ENCODE measurements around the gene MACF1. TPM values are rescaled to one million over a fixed set of nuclear protein-coding genes. Genes with fewer than 3 reads are reported as not detected.
"Not testable (repeated sequence)": the region's sequence is repeated elsewhere in the genome, so short reads cannot be mapped to it uniquely, and the experiment has no call there.

Gene MACF1
- total RNA-seq, 1 donor = 554 TPM

GRCh38 chr1:39507230-39507928 lies 302.9 kb downstream of the MACF1 start:
- TF ChIP-seq, protein P1, sequence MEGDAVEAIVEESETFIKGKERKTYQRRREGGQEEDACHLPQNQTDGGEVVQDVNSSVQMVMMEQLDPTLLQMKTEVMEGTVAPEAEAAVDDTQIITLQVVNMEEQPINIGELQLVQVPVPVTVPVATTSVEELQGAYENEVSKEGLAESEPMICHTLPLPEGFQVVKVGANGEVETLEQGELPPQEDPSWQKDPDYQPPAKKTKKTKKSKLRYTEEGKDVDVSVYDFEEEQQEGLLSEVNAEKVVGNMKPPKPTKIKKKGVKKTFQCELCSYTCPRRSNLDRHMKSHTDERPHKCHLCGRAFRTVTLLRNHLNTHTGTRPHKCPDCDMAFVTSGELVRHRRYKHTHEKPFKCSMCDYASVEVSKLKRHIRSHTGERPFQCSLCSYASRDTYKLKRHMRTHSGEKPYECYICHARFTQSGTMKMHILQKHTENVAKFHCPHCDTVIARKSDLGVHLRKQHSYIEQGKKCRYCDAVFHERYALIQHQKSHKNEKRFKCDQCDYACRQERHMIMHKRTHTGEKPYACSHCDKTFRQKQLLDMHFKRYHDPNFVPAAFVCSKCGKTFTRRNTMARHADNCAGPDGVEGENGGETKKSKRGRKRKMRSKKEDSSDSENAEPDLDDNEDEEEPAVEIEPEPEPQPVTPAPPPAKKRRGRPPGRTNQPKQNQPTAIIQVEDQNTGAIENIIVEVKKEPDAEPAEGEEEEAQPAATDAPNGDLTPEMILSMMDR (IDR thresholded peaks at IDR 0.05; ENCODE audit: insufficient read depth, low read depth, low read length) = peak; percentile 38
- DNase-seq (ENCODE audit: low read depth) = no peak
- no peak overlapping the region for H3K4me3 ChIP-seq (ENCODE audit: low read depth, low read length)

DNA sequence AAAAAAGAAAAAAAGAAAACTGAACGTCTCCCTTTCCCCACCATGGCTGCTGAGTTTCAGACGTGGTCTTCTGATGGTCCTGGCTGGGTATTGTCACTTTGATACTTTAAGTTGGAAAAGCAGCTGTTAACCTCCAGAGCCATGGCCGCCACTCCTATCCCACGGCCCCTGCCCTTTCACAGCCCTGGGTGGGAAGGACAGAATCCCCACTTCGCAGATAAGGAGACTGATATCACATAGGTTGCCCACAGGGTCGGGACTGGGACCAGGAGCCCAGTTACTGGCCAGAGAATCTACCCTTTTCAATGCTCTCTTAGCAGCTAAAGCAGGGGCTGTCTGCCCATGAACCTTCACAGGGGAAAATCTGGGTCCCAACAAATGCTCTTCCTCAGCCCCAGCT lies 303.8 kb downstream of the MACF1 start:
- H3K4me3 ChIP-seq (ENCODE audit: low read depth, low read length) = no peak overlapping the region
- no peak for DNase-seq (ENCODE audit: low read depth)
- TF ChIP-seq, protein P1 (IDR thresholded peaks at IDR 0.05; ENCODE audit: insufficient read depth, low read depth, low read length) = no peak

- H3K4me3 ChIP-seq (ENCODE audit: low read depth, low read length) = no peak overlapping the region
- TF ChIP-seq, protein P1 (IDR thresholded peaks at IDR 0.05; ENCODE audit: insufficient read depth, low read depth, low read length) = no peak
- DNase-seq (ENCODE audit: low read depth) = peak; percentile 71
Observed at GRCh38 chr1:39508857-39509305, 304.4 kb downstream of the MACF1 start.

DNA sequence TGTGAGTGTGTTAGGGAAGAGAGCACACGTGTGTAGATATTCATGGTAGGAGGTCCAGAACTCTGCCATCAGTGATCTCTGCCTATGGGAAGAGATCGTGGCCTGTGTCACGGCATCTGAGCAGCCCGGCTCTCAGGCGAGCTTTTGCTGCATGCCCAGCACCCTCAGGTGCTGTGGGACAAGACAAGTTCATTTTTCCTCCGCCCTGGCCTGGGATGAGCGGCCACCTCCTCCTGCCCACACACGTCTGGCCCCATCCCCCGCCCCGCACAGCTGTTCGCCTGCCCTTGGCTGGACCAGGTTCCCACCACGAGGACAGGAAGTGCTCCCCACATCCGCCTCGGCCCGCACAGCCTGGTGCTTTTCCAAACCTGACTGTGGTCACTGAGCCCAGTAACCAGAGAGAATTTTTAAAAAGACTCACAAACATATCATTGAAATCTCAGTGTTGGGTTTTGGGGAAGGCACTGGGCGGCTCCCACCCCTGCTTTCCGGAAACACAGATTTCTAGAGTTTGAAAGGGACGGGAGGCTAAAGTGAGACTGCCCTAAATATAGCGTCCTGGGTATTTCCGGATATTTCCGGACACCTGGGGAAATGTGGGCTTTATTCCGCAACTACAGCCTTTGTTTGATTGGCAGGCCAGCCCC lies 305.0 kb downstream of the MACF1 start:
- TF ChIP-seq, protein P1 (IDR thresholded peaks at IDR 0.05; ENCODE audit: insufficient read depth, low read depth, low read length) = no peak
- H3K4me3 ChIP-seq (ENCODE audit: low read depth, low read length) = no peak overlapping the region
- DNase-seq (ENCODE audit: low read depth) = peak; percentile 62

- H3K4me3 ChIP-seq (ENCODE audit: low read depth, low read length); DNase-seq (ENCODE audit: low read depth): not testable (repeated sequence)
Observed at GRCh38 chr1:39510570-39511186, 306.2 kb downstream of the MACF1 start.

- not testable (repeated sequence) for DNase-seq (ENCODE audit: low read depth); H3K4me3 ChIP-seq (ENCODE audit: low read depth, low read length)
Observed at GRCh38 chr1:39511477-39511876, 307.0 kb downstream of the MACF1 start.

GRCh38 chr1:39512234-39512847 lies 307.8 kb downstream of the MACF1 start:
- H3K4me3 ChIP-seq (ENCODE audit: low read depth, low read length) = not testable (repeated sequence)

GRCh38 chr1:39514710-39515124 lies 310.2 kb downstream of the MACF1 start:
- not testable (repeated sequence) for DNase-seq (ENCODE audit: low read depth); H3K4me3 ChIP-seq (ENCODE audit: low read depth, low read length)

More at GRCh38 chr1:39512234-39512847, 307.8 kb downstream of the MACF1 start:
- DNase-seq (ENCODE audit: low read depth) = not testable (repeated sequence)

DNA sequence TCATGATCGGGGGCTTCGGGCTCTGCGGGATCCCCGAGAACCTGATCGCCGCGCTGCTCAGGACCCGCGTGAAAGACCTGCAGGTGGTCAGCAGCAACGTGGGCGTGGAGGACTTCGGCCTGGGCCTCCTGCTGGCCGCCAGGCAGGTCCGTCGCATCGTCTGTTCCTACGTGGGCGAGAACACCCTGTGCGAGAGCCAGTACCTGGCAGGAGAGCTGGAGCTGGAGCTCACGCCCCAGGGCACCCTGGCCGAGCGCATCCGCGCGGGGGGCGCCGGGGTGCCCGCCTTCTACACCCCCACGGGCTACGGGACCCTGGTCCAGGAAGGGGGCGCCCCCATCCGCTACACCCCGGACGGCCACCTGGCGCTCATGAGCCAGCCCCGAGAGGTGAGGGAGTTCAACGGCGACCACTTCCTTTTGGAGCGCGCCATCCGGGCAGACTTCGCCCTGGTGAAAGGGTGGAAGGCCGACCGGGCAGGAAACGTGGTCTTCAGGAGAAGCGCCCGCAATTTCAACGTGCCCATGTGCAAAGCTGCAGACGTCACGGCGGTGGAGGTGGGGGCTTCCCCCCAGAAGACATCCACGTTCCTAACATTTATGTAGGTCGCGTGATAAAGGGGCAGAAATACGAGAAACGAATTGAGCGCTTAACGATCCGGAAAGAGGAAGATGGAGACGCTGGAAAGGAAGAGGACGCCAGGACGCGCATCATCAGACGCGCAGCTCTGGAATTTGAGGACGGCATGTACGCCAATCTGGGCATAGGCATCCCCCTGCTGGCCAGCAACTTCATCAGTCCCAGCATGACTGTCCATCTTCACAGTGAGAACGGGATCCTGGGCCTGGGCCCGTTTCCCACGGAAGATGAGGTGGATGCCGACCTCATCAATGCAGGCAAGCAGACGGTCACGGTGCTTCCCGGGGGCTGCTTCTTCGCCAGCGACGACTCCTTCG lies 310.9 kb downstream of the MACF1 start:
- peak overlapping the region; percentile 44 for H3K4me3 ChIP-seq (ENCODE audit: low read depth, low read length)
- peak; percentile 39 for DNase-seq (ENCODE audit: low read depth)

DNA sequence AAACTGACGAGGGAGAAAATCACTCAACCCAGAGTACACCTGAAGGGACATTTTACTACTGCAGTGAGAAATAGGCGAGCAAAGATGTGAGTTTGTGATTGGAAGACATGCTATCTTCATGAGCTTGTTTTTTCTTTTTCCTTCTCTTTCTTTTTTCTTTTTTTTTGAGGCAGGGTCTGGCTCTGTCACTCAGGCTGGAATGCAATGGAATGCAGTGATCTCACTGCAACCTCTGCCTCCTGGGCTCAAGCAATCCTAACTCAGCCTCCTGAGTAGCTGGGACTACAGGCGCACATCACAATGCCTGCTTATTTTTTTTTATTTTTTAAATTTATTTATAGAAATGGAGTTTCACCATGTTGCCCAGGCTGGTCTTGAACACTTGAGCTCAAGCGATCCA lies 312.3 kb downstream of the MACF1 start:
- not testable (repeated sequence) for DNase-seq (ENCODE audit: low read depth); H3K4me3 ChIP-seq (ENCODE audit: low read depth, low read length)

- not testable (repeated sequence) for DNase-seq (ENCODE audit: low read depth); H3K4me3 ChIP-seq (ENCODE audit: low read depth, low read length)
Observed at GRCh38 chr1:39517936-39518335, 313.4 kb downstream of the MACF1 start.

- not testable (repeated sequence) for H3K4me3 ChIP-seq (ENCODE audit: low read depth, low read length); DNase-seq (ENCODE audit: low read depth)
Observed at GRCh38 chr1:39519376-39519775, 314.9 kb downstream of the MACF1 start.
